ENCODE data around the gene CCL17. TPM values are rescaled to one million over a fixed set of nuclear protein-coding genes. Genes with fewer than 3 reads are reported as not detected.

Gene CCL17
- total RNA-seq, 2 donors from 2014 or later = not detected

DNA sequence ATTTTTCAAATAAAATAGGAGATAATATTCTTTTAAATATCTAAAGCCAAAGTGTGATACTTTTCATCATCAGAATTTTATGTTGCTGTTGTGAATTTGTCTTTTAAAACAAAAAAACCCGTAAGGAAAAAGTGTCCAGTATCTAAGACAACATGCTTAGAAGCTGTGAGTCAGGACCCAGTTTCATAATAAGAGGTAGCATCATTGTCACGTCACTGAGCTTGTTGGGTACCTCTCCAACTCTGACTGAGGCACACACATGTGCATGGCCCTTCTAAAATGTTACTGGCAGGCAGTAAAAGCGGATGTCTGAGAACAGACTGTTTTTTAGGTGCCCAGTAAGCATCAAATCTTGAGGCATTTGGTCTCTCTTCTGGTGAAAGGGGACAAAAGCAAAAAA is 40.1 kb downstream of the CCL17 start:
- intact Hi-C loops (cut with DNase I) = no loop called here
- ATAC-seq (no peak), DNase-seq (no peak)
- H3K27me3 ChIP-seq = no peaks in the 10 kb centered on the region
- H3K9me3 ChIP-seq = no peaks in the 10 kb centered on the region
- no peaks in the 10 kb centered on the region for H3K36me3 ChIP-seq (replicated peaks in 1 of 2; ENCODE audit: insufficient read depth in 1 of 2, low read depth in 2 of 2)
- H3K4me3 ChIP-seq = no peak overlapping the region
- whole genome bisulfite sequencing, 2 donors = 81% methylated on average over 3 of the region's 3 CpGs
- H3K4me1 ChIP-seq = peaks cover 24% of the 10 kb centered on the region
- H3K27ac ChIP-seq = no peak overlapping the region
- TF ChIP-seq POLR2A (IDR thresholded peaks at IDR 0.05) = no peak
- TF ChIP-seq, protein P1, sequence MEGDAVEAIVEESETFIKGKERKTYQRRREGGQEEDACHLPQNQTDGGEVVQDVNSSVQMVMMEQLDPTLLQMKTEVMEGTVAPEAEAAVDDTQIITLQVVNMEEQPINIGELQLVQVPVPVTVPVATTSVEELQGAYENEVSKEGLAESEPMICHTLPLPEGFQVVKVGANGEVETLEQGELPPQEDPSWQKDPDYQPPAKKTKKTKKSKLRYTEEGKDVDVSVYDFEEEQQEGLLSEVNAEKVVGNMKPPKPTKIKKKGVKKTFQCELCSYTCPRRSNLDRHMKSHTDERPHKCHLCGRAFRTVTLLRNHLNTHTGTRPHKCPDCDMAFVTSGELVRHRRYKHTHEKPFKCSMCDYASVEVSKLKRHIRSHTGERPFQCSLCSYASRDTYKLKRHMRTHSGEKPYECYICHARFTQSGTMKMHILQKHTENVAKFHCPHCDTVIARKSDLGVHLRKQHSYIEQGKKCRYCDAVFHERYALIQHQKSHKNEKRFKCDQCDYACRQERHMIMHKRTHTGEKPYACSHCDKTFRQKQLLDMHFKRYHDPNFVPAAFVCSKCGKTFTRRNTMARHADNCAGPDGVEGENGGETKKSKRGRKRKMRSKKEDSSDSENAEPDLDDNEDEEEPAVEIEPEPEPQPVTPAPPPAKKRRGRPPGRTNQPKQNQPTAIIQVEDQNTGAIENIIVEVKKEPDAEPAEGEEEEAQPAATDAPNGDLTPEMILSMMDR (IDR thresholded peaks at IDR 0.05) = no peak

DNA sequence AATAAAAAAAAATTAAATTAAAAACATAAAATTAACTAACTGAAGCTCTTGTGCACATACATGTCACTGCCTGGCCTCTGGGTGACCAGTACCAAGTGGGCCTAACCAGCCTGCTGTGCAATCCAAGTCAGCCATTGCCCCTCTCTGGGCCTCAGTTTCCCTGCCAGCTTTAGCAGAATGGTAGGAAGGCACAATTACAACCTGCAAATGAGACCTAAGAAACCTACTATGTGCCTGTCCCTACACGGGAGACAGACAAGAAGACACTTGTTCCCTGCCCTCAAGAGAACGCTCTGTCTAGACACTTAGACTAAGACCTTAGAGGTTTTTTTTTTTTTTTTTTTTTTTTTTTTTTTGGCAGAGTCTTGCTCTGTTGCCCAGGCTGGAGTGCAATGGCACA is 40.9 kb downstream of the CCL17 start:
- Histone ChIP-seq H3K36me3 (replicated peaks in 1 of 2; ENCODE audit: insufficient read depth in 1 of 2, low read depth in 2 of 2) (no peaks in the 10 kb centered on the region), H3K4me3 (no peak overlapping the region), H3K9me3 (no peaks in the 10 kb centered on the region), H3K27ac (no peak overlapping the region), H3K27me3 (no peaks in the 10 kb centered on the region), H3K4me1 (peaks cover 24% of the 10 kb centered on the region)
- intact Hi-C loops (cut with DNase I) = no loop called here
- TF ChIP-seq, protein P1 (IDR thresholded peaks at IDR 0.05) = no peak
- no peak for TF ChIP-seq POLR2A (IDR thresholded peaks at IDR 0.05)
- ATAC-seq = no peak
- no peak for DNase-seq
- 93 to 94% methylated on average over 2 of the region's 2 CpGs for WGBS, 2 donors

DNA sequence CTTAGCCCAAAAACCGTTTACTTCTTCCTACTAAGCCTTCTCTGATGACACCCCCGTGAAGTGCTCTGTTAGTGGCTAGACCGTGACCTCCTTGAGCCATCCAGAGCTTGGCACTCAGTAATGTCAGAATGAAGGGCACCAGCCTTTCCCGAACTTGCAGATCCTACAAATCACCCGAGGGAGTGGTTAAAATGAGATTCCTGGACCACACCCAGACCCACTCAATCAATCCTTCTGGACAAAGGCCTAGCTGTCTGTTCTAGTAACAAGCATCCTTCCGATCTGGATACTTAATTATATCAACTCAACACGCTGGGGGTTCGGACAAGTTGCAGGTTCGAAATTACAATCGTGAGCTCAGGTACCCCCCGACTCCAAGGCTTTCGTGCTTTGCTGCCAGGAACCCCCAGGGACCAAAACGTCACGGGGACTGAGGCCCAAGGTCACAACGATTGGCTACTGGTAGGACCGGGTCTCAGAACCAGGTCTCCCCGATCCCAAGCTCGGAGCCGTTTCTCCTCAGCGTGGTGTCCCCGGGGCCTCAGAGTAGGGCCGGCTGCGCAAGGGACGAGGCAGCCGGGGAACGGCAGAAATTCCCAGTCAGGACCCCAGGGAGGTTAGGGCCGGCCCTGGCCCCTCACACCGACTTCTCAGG is 42.1 kb downstream of the CCL17 start:
- TF ChIP-seq, protein P1 (IDR thresholded peaks at IDR 0.05) = no peak
- TF ChIP-seq POLR2A (IDR thresholded peaks at IDR 0.05) = no peak
- DNase-seq (peak; percentile 40 to 48 (median 45)), ATAC-seq (peak; percentile 31)
- intact Hi-C loops (cut with DNase I) = no loop called here
- WGBS, 2 donors = 0 to 3% methylated on average over 11 to 28 of the region's 28 CpGs
- H3K4me3 ChIP-seq = peak overlapping the region; percentile 69 to 90
- no peaks in the 10 kb centered on the region for H3K27me3 ChIP-seq
- peak overlapping the region; percentile 77 to 95 (median 91) for H3K27ac ChIP-seq
- H3K4me1 ChIP-seq = peaks cover 24% of the 10 kb centered on the region
- H3K9me3 ChIP-seq = no peaks in the 10 kb centered on the region
- peaks cover 0 to 1% of the 10 kb centered on the region in 2 donors for H3K36me3 ChIP-seq (replicated peaks in 1 of 2; ENCODE audit: insufficient read depth in 1 of 2, low read depth in 2 of 2)

DNA sequence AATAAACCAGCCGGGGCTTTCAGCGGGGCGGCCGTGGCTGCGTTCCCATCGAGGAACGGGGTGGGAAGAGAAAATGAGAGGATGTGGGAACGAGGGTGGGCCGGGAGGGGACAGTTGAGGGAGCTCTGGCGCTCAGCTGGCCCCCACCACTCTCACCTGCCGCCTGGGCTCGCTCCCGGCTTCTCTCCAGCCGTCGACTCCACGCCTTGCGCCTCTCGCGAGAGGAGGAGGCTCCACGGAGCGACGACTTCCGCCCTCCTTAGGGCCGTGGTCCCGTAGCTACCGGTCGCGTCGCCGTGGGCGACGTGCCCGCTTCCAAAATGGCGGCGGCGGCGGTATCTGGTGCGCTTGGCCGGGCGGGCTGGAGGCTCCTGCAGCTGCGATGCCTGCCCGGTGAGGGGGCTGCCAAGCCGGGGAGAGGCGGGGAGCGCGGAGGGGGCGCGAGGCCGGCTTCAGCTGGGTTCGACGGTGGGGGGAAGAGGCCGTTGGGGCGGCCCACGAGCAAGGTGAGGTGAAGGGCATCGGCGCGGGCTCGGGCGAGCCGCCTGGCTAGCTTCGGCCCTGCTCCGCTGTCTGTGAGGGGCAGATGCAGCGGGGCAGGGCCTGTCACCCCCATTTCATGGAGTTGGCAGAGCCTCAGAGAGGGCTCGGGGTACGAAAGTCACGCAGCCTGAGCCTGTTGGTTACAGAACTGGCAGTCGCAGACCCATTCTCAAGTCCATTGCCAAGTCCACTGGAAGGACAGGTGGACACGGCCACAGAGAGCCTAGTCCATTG is 42.8 kb downstream of the CCL17 start, which contains the start of the genes CIAPIN1 and COQ9:
TSS of gene CIAPIN1 (minus strand) at position 200 of the 777 bp plus-strand sequence. CDS start 6,457 bp downstream, outside the sequence.
TSS of gene COQ9 (plus strand) at position 294 of the 777 bp plus-strand sequence. CDS start at position 321, 27 bp downstream.
- ATAC-seq (peak; percentile 98), DNase-seq (peak; percentile 95 to 97 (median 96))
- no peaks in the 10 kb centered on the region for H3K9me3 ChIP-seq
- peak within 1 kb of the TSS; percentile 69 to 93 for H3K4me3 ChIP-seq
- intact Hi-C loops (cut with DNase I) = no loop called here
- TF ChIP-seq, protein P1 (IDR thresholded peaks at IDR 0.05) = no peak
- TF ChIP-seq POLR2A (IDR thresholded peaks at IDR 0.05) = peak; percentile 87 to 94 (median 93)
- H3K36me3 ChIP-seq (replicated peaks in 1 of 2; ENCODE audit: insufficient read depth in 1 of 2, low read depth in 2 of 2) = peaks cover 0 to 8% of the 10 kb centered on the region in 2 donors
- 0% methylated on average over 8 to 43 of the region's 68 CpGs for WGBS, 2 donors
- H3K4me1 ChIP-seq = peaks cover 24% of the 10 kb centered on the region
- H3K27me3 ChIP-seq = no peaks in the 10 kb centered on the region
- H3K27ac ChIP-seq = peak within 1 kb of the TSS; percentile 77 to 95 (median 91)
